ENCODE results near the gene CASTOR1.
"Not testable (repeated sequence)": the region's sequence is repeated elsewhere in the genome, so short reads cannot be mapped to it uniquely, and the experiment has no call there.

The CASTOR1 gene

DNA sequence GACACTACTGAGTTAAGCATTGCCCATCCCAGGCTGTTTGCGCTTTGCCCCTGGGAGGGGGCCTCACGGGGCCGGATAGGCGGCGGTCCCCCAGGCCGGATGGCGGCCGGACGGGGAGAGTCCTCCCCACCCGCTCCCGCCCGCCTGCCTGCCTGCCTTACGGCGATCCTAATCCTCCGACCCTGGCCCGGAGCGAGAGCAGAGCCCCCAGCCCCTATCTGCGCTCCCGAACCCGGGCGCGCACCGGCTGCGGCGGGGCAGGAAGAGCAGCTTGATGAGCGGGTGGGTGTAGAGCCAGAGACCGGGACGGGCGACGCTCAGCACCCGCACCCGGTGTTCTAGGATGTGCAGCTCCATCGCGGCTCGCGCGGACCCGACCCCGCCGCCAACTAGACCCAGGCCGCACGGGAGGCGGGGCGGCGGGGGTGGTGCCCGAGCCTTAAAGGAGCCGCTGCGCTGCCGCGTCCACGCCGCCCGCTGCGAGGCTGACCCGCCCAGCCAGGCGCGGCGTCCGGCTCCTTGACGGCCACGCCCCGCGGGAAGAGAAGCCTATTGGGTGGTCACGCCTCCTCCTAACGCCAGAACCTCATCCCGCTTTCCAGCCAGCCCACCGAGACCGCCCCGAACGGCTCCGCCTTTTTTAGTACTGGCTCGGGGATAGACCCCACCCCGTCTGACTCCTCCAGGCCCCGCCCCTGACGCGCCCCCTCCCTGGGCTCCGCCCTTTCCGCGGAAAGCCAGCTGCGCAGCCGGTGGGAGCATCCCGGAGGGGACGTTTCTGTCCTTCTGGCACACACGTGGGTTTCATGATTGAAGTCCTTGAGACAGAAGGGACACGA is at the start of gene CASTOR1:
Gene CASTOR1, minus strand, starts transcription at position 365 of the 839 bp plus-strand sequence. Its CDS starts 8 bp downstream, at position 357.
- H3K36me3 ChIP-seq (replicated peaks): peaks cover 10% of the 10 kb centered on the region; the same call in 1 of the 2 replicates
- in situ Hi-C loops (cut with MboI; ENCODE audit: low sequenced_read_pairs): no loop called here
- no peaks in the 10 kb centered on the region for H3K9me3 ChIP-seq
- peaks cover 10% of the 10 kb centered on the region for H3K4me1 ChIP-seq
- peak; percentile 98 to 100 for DNase-seq (ENCODE audit: low spot score in 2 of 2)
- H3K4me3 ChIP-seq: peak within 1 kb of the TSS; percentile 60
- H3K27me3 ChIP-seq (ENCODE audit: low read depth): no peaks in the 10 kb centered on the region

DNA sequence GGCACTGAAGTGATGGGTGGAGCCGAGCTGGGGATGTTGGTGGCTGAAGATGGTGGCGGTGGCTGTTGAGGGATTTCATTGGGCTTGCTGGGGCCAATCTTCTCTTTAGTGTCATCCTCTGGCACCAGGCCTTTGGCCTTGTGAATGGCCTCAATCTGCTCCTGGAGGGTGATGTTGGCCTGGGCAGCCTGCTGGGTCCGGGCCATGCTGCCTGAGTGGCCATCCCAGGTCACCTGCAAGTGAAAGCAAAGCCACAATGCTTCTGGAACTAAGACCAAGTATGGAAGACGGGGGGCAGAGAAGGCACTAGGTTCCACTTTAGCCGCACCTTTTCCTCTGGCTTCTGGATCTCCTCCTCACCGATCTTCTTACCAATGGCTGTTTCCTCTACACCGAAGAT is 49.5 kb upstream of the CASTOR1 start:
- no peak overlapping the region for H3K4me3 ChIP-seq
- H3K27me3 ChIP-seq (ENCODE audit: low read depth): no peaks in the 10 kb centered on the region
- no peaks in the 10 kb centered on the region for H3K9me3 ChIP-seq
- in situ Hi-C loops (cut with MboI; ENCODE audit: low sequenced_read_pairs): no loop called here
- H3K36me3 ChIP-seq (replicated peaks): peaks cover 93% of the 10 kb centered on the region
- no peak for DNase-seq (ENCODE audit: low spot score in 2 of 2)
- no peaks in the 10 kb centered on the region for H3K4me1 ChIP-seq

DNA sequence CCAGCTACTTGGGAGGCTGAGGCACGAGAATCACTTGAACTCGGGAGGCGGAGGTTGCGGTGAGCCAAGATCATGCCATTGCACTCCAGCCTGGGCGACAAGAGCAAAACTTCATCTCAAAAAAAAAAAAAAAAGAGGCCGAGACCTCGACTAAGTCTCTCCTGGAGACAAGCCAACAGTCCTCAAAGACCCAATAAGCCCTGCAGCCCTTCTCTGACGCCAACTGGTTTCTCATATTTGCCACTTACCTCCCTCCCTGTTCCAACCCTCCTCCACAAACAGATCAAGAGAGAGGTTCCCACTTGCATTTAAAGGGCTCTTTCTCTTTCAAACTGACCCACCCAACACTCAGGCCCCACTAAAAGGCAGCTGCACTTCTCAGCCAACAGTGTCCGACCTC is 49.0 kb upstream of the CASTOR1 start:
- in situ Hi-C loops (cut with MboI; ENCODE audit: low sequenced_read_pairs); DNase-seq (ENCODE audit: low spot score in 2 of 2); H3K27me3 ChIP-seq (ENCODE audit: low read depth); H3K4me1 ChIP-seq; H3K4me3 ChIP-seq; H3K9me3 ChIP-seq: not testable (repeated sequence)
- H3K36me3 ChIP-seq (replicated peaks): peaks cover 93% of the 10 kb centered on the region

DNA sequence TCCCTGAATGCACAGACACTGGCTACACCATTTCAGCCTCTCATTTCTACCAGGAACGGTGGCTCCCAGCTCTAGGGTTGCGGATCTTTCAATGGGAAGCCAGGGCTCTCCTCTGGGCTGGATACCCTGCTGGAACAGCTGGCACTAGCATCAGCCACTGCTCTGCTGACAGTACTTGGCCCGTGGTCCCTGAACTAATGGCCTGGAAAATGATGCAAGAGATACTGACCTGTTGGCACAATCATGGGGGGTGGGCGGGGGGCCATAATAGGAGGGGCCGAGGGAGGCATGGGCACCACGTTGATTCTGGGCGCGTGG is 48.1 kb upstream of the CASTOR1 start:
- no peak for DNase-seq (ENCODE audit: low spot score in 2 of 2)
- H3K9me3 ChIP-seq: no peaks in the 10 kb centered on the region
- in situ Hi-C loops (cut with MboI; ENCODE audit: low sequenced_read_pairs): no loop called here
- H3K4me3 ChIP-seq: no peak overlapping the region
- H3K27me3 ChIP-seq (ENCODE audit: low read depth): no peaks in the 10 kb centered on the region
- H3K4me1 ChIP-seq: no peaks in the 10 kb centered on the region
- H3K36me3 ChIP-seq (replicated peaks): peaks cover 91% of the 10 kb centered on the region

DNA sequence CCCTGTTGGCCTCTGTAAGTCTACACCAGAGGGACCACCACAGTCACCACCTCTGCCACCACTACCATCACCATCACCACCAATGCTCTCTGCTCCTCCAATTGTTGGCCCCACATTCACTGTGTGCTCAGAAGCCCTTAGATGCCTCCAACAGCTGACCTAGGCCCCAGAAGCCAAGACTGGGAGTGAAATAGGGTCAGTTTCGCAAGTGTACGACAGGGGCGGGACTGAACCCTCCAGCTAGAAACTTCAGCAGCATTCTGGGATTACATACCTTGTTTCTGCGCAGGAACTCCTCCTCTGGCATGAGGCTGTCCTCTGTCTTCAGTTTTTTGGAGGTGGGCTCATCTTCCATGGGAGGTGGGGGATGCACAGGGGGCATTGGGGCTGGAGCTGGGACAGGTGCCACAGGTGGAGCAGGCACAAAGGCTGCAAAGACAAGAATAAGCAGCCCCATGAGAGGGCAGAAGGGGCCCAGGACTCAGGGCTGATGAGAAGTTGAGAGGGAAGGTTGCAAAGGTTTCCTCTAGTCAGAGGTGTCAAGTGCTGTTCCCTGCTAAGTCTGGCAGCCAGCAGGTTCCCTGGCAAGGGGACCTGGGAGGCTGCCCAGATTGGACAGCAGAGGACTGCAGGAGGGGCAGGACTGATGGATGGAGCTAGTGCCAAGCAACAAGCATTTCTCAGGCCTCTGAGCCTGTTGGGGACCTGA is 47.6 kb upstream of the CASTOR1 start:
- Histone ChIP-seq H3K9me3 (no peaks in the 10 kb centered on the region), H3K27me3 (ENCODE audit: low read depth) (no peaks in the 10 kb centered on the region), H3K36me3 (replicated peaks) (peaks cover 88% of the 10 kb centered on the region), H3K4me1 (no peaks in the 10 kb centered on the region), H3K4me3 (no peak overlapping the region)
- in situ Hi-C loops (cut with MboI; ENCODE audit: low sequenced_read_pairs): no loop called here
- DNase-seq (ENCODE audit: low spot score in 2 of 2): no peak

DNA sequence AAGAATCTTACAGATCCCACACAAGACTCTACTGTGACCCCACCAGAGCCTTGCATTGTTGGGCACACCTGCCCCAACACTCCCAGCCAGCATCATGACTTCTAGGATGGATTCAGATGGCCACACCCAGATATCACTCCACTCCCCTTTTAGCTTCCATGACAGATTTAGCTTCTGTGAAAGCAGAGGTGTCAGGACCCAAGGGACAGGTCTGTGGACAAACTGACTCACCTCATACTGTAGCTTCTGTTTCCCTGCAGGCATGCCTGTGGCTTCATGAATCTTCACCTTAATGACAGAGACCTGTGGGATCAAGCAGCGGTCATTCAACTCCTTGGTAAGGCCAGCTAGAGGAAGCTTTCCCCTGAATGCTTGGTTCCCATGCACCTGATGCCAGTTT is 45.9 kb upstream of the CASTOR1 start:
- Histone ChIP-seq H3K36me3 (replicated peaks) (peaks cover 79% of the 10 kb centered on the region), H3K4me1 (no peaks in the 10 kb centered on the region), H3K9me3 (no peaks in the 10 kb centered on the region), H3K27me3 (ENCODE audit: low read depth) (no peaks in the 10 kb centered on the region), H3K4me3 (no peak overlapping the region)
- in situ Hi-C loops (cut with MboI; ENCODE audit: low sequenced_read_pairs): no loop called here
- DNase-seq (ENCODE audit: low spot score in 2 of 2): no peak

DNA sequence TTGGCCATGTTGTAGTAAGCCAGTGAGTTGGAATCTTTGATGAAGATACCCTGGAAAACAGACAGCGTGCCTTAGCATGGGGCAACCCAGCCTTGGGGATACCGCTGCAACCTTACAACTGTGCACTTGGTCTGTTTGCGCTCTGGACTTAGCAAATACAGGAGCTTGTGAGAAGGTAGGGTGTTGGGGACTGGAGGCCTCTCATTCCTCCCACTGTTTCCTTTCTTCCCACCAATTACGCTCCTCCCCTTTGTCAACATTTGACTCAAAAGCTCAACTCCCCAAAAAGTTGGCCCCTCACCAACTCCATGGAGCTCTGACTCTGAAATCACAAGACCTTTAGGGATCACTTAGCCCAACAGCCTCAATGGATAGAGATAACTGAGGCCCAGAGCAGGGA is 45.3 kb upstream of the CASTOR1 start:
- H3K36me3 ChIP-seq (replicated peaks): peaks cover 74% of the 10 kb centered on the region

DNA sequence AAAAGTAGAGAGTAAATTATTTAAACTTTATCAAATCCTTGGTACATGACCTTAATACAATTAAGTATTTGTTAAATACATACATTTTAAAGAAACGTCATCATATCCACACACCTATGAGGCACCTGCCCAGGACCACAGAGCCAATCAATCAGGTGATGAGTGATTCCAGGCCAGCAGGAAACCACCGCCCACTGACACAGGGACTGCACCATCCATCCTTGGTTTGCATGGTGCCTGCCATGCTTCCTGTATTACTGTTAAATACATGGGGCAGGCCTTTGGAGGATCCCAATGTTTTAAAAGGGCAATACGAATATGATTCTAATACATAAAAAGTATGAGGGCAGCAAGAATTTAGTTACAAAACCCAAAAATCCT is 44.4 kb upstream of the CASTOR1 start:
- peaks cover 64% of the 10 kb centered on the region for H3K36me3 ChIP-seq (replicated peaks)
- no peak overlapping the region for H3K4me3 ChIP-seq
- in situ Hi-C loops (cut with MboI; ENCODE audit: low sequenced_read_pairs): no loop called here
- H3K27me3 ChIP-seq (ENCODE audit: low read depth): no peaks in the 10 kb centered on the region
- no peaks in the 10 kb centered on the region for H3K4me1 ChIP-seq
- no peak for DNase-seq (ENCODE audit: low spot score in 2 of 2)
- no peaks in the 10 kb centered on the region for H3K9me3 ChIP-seq

More for the DNA sequence above, 45.3 kb upstream of the CASTOR1 start:
- no peak for DNase-seq (ENCODE audit: low spot score in 2 of 2)
- Histone ChIP-seq H3K4me1 (no peaks in the 10 kb centered on the region), H3K4me3 (no peak overlapping the region), H3K27me3 (ENCODE audit: low read depth) (no peaks in the 10 kb centered on the region), H3K9me3 (no peaks in the 10 kb centered on the region)
- in situ Hi-C loops (cut with MboI; ENCODE audit: low sequenced_read_pairs): no loop called here

DNA sequence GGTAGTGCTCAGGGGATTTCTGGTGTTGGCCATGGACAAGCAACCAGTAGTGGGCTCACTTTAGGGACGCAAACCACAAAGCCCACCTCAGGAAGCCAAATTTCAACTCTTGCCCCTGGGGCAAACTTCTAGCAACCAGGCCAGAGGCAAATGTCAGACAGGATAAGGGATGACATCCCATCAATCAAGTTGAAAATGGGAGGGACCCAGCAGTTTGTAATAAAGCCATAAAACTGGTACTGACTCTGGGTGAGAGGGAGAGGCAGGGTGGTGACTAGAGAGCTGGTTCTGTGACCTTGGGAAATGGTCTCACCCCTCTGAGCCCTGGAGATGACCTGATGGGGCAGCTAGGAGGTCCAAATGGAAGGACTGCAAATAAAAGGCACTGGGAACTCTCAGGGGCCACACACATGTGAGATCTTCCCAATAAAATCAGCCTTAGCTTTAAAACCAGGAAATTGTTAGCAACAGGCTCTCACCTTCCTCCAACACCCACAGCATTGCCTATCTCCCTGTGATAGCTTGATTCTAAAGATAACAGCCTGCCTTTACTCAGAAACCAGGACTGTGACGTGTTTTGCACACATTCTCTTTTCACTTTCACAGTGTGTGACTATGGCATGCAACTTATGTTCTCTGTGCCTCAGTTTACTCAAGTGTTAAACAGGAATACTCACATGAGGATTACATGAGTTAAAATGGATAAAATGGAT is 43.8 kb upstream of the CASTOR1 start:
- H3K9me3 ChIP-seq: no peaks in the 10 kb centered on the region
- H3K4me3 ChIP-seq: no peak overlapping the region
- H3K36me3 ChIP-seq (replicated peaks): peaks cover 61% of the 10 kb centered on the region
- no peak for DNase-seq (ENCODE audit: low spot score in 2 of 2)
- no peaks in the 10 kb centered on the region for H3K4me1 ChIP-seq
- H3K27me3 ChIP-seq (ENCODE audit: low read depth): no peaks in the 10 kb centered on the region
- in situ Hi-C loops (cut with MboI; ENCODE audit: low sequenced_read_pairs): no loop called here

DNA sequence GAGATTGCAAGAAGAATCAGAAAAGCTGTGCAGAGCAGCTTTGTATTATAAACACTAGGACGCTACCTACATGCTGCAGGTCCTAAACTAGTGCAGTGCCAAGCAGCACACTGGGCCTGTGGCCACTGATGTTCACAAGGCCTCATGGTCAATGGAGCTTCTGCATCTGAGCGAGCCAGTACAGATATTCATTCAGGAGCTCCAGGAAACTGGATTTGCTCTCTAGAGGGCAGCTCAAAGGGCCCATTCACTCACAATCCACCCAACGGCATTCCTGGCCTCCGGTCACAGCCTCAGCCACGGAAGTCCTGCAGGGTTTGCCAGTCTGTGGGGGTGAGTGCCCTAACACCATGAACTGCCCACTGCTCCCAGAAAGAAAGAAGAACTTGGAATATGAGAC is 43.2 kb upstream of the CASTOR1 start:
- Histone ChIP-seq H3K4me1 (no peaks in the 10 kb centered on the region), H3K36me3 (replicated peaks) (peaks cover 55% of the 10 kb centered on the region), H3K9me3 (no peaks in the 10 kb centered on the region), H3K4me3 (no peak overlapping the region), H3K27me3 (ENCODE audit: low read depth) (no peaks in the 10 kb centered on the region)
- in situ Hi-C loops (cut with MboI; ENCODE audit: low sequenced_read_pairs): no loop called here
- DNase-seq (ENCODE audit: low spot score in 2 of 2): no peak

DNA sequence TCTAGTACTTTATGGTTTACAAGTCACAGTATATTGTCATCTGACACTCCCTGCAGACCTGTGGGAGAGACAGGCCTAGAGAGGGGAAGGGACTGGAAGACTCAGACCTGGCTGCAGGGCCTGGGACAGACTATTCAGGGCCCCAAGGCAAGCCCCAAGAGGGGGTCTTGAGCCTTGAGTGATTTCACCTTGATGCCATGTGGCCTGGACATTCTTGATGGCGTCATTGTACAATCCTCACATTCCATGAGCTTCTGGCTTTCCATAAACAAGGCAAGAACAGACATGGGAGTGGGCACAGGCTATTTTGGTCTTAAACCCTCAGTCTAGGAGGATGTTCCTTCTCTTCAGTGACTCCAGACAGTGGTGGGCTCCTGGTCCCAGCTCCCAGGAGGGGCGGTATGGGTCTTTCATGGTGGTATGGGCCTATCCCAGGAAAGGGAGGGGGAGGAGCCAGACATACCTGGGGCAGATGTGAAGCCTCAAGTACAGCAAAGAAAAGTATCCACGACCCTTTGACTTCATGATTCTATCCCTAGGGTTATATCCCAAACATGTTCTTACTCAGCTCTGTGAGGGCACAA is 39.3 kb upstream of the CASTOR1 start:
- in situ Hi-C loops (cut with MboI; ENCODE audit: low sequenced_read_pairs): no loop called here
- H3K4me3 ChIP-seq: no peak overlapping the region
- H3K4me1 ChIP-seq: peaks cover 10% of the 10 kb centered on the region
- DNase-seq (ENCODE audit: low spot score in 2 of 2): no peak
- H3K36me3 ChIP-seq (replicated peaks): peaks cover 17% of the 10 kb centered on the region
- H3K27me3 ChIP-seq (ENCODE audit: low read depth): no peaks in the 10 kb centered on the region
- H3K9me3 ChIP-seq: no peaks in the 10 kb centered on the region

DNA sequence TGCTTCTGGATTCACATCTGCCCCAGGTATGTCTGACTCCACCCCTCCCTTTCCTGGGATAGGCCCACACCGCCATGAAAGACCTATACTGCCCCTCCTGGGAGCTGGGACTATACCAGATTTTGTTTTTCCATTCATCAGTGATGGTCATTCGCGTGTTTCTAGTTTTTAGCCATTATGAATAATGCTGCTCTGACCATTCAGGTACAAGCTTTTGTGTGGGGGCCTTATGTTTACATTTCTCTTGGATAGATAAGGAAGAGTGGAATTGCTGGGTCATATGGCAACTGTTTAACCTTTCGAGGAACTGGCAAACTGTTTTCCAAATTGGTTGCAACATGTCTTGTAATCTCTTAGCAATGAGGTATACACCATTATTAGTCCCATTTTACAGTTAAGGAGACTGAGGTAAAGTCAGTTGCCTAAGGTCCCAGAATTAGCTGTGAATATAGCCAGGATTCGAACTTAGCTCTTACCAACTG is 38.6 kb upstream of the CASTOR1 start:
- Histone ChIP-seq H3K9me3 (no peaks in the 10 kb centered on the region), H3K36me3 (replicated peaks) (peaks cover 11% of the 10 kb centered on the region)
- DNase-seq (ENCODE audit: low spot score in 2 of 2): no peak

DNA sequence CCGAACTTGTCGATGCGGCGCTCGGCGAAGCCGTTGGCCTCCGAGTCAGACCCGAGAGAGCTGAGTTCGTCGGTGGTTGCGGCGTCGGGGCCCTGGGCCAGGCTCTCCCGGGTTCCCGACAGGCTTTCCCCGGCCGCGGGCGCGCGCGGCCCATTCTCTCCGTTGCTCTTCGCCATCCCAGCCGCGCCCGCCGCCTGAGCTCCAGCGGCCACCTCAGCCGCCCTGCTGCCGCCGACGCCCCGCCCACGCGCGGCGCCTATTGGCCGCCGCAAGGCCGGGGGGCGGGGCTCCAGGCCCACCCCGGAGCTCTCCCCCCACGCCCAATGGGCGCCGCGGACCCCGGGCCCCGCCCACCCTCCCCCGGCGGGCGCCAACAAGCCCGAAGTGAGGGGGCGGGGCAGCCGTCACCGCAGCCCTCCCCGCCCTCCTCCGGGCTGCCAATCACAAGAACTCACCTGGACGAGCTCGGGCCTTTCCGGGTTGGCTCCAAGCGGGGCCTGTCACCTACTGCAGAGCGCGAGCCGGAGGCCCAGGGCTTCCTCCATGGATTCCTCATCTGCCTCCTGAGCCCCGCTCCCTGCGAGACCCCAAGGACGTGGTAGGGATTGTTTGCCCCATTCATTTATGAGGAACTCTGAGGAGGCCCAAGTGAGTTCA is 37.5 kb upstream of the CASTOR1 start, which contains the start of gene TBC1D10A:
Gene TBC1D10A, minus strand, starts transcription at position 236 of the 657 bp plus-strand sequence. Its CDS starts 60 bp downstream, at position 176.
- in situ Hi-C loops (cut with MboI; ENCODE audit: low sequenced_read_pairs): no loop called here
- Histone ChIP-seq H3K4me3 (peak within 1 kb of the TSS; percentile 89), H3K27me3 (ENCODE audit: low read depth) (no peaks in the 10 kb centered on the region), H3K9me3 (no peaks in the 10 kb centered on the region), H3K4me1 (peaks cover 10% of the 10 kb centered on the region), H3K36me3 (replicated peaks) (peaks cover 5% of the 10 kb centered on the region; the same call in 1 of the 2 replicates)
- DNase-seq (ENCODE audit: low spot score in 2 of 2): peak; percentile 92 to 94

More for the DNA sequence above, 38.6 kb upstream of the CASTOR1 start:
- in situ Hi-C loops (cut with MboI; ENCODE audit: low sequenced_read_pairs): no loop called here
- Histone ChIP-seq H3K27me3 (ENCODE audit: low read depth) (no peaks in the 10 kb centered on the region), H3K4me1 (peaks cover 10% of the 10 kb centered on the region), H3K4me3 (no peak overlapping the region)

Measured in HAP-1 (cell line).